ENCODE results near the gene TPX2. TPM values are rescaled to one million over a fixed set of nuclear protein-coding genes. Genes with fewer than 3 reads are reported as not detected.

Gene TPX2
- total and polyA plus RNA-seq, 2 donors (not counting 1 experiment from before 2014, with no cell fraction given), result 0.30 to 0.31 TPM

GRCh38 chr20:31723069-31723318 lies 16.1 kb upstream of the TPX2 start:
- Histone ChIP-seq H2AFZ (ENCODE audit: insufficient read depth, low read depth, low read length, poor library complexity, severe bottlenecking) (peak overlapping the region; percentile 93), H3K79me2 (ENCODE audit: control insufficient read depth, insufficient read depth, low read length) (peaks cover 46% of the 10 kb centered on the region), H3K9ac (ENCODE audit: low read length) (peak overlapping the region; percentile 97), H3K4me3 (ENCODE audit: control extremely low read depth in 1 of 5, extremely low read depth in 1 of 5, insufficient read depth in 1 of 5, low read depth in 2 of 5, low read length in 4 of 5) (peak overlapping the region; percentile 65 to 99 (median 88)), H3K4me1 (ENCODE audit: control insufficient read depth in 2 of 2, insufficient read depth in 2 of 2, low read length in 2 of 2) (peaks cover 39 to 45% of the 10 kb centered on the region in 2 donors), H3K36me3 (replicated peaks in 1 of 2; ENCODE audit: control extremely low read depth in 1 of 2, control insufficient read depth in 1 of 2, extremely low read depth in 1 of 2, insufficient read depth in 2 of 2, low read length in 1 of 2) (no peaks in the 10 kb centered on the region), H3K27me3 (replicated peaks in 1 of 4; ENCODE audit: control extremely low read depth in 1 of 4, control insufficient read depth in 3 of 4, insufficient read depth in 4 of 4, low read length in 3 of 4) (no peaks in the 10 kb centered on the region), H4K20me1 (ENCODE audit: control insufficient read depth, insufficient read depth, low read length, poor library complexity, severe bottlenecking) (peaks cover 2% of the 10 kb centered on the region), H3K9me3 (ENCODE audit: control extremely low read depth in 1 of 3, control insufficient read depth in 2 of 3, insufficient read depth in 1 of 3, low read length in 2 of 3) (no peaks in the 10 kb centered on the region), H3K4me2 (replicated peaks; ENCODE audit: low read depth, low read length, poor library complexity, severe bottlenecking) (peak overlapping the region; percentile 99), H3K27ac (ENCODE audit: low read length in 2 of 2) (peak overlapping the region; percentile 84 to 97)
- H3K9me3 Mint-ChIP-seq (ENCODE audit: insufficient read depth), result no peaks in the 10 kb centered on the region
- POLR2A ChIA-PET, result interaction anchor here (0.5 to 2.8 kb wide), 10 partner anchors 16 to 157 kb away, joined by 3 to 43 read pairs (median 6); partner anchors contain the start of gene TPX2
- WGBS (ENCODE audit: insufficient coverage), result 0% methylated on average over 10 of the region's 10 CpGs
- intact Hi-C loops (cut with micrococcal nuclease), result loop anchor here (1.0 to 2.0 kb wide), 9 partner anchors 16 to 160 kb away; partner anchors contain the start of genes ID1 and TPX2
- CTCF ChIA-PET, result interaction anchor here (0.7 to 10.5 kb wide), 25 partner anchors 8 to 229 kb away, joined by 3 to 455 read pairs (median 10); partner anchors contain the start of genes ID1, PDRG1 and TPX2
- H3K27me3 Mint-ChIP-seq, result no peaks in the 10 kb centered on the region
- DNase-seq, result no peak
- TF ChIP-seq EZH2 (IDR thresholded peaks at IDR 0.05; ENCODE audit: borderline replicate concordance, insufficient read depth, low read depth, low read length, poor library complexity, severe bottlenecking) (no peak), CTCF (IDR thresholded peaks at IDR 0.05) (peak; percentile 10)
- H3K27ac Mint-ChIP-seq, result peak overlapping the region; percentile 95
- peak; percentile 35 for ATAC-seq (ENCODE audit: low read depth)
- peaks cover 44% of the 10 kb centered on the region for H3K4me1 Mint-ChIP-seq
- H3K4me3 Mint-ChIP-seq, result peak overlapping the region; percentile 92

GRCh38 chr20:31723319-31724078 lies 15.6 kb upstream of the TPX2 start:
- TF ChIP-seq EZH2 (IDR thresholded peaks at IDR 0.05; ENCODE audit: borderline replicate concordance, insufficient read depth, low read depth, low read length, poor library complexity, severe bottlenecking) (no peak), CTCF (IDR thresholded peaks at IDR 0.05) (peak; percentile 83)
- no peaks in the 10 kb centered on the region for H3K9me3 Mint-ChIP-seq (ENCODE audit: insufficient read depth)
- peak overlapping the region; percentile 93 for H2AFZ ChIP-seq (ENCODE audit: insufficient read depth, low read depth, low read length, poor library complexity, severe bottlenecking)
- ATAC-seq (ENCODE audit: low read depth), result peak; percentile 91
- peak; percentile 100 for DNase-seq
- H3K27ac ChIP-seq (ENCODE audit: low read length in 2 of 2), result peak overlapping the region; percentile 84 to 97
- no peaks in the 10 kb centered on the region for H3K27me3 Mint-ChIP-seq
- peaks cover 43% of the 10 kb centered on the region for H3K4me1 Mint-ChIP-seq
- peaks cover 42% of the 10 kb centered on the region for H3K79me2 ChIP-seq (ENCODE audit: control insufficient read depth, insufficient read depth, low read length)
- H3K4me2 ChIP-seq (replicated peaks; ENCODE audit: low read depth, low read length, poor library complexity, severe bottlenecking), result peak overlapping the region; percentile 99
- no peaks in the 10 kb centered on the region for H4K20me1 ChIP-seq (ENCODE audit: control insufficient read depth, insufficient read depth, low read length, poor library complexity, severe bottlenecking)
- H3K9me3 ChIP-seq (ENCODE audit: control extremely low read depth in 1 of 3, control insufficient read depth in 2 of 3, insufficient read depth in 1 of 3, low read length in 2 of 3), result no peaks in the 10 kb centered on the region
- WGBS (ENCODE audit: insufficient coverage), result under 1% methylated on average over 75 of the region's 77 CpGs
- peak overlapping the region; percentile 92 for H3K4me3 Mint-ChIP-seq
- H3K4me3 ChIP-seq (ENCODE audit: control extremely low read depth in 1 of 5, extremely low read depth in 1 of 5, insufficient read depth in 1 of 5, low read depth in 2 of 5, low read length in 4 of 5), result peak overlapping the region; percentile 65 to 99 (median 88)
- CTCF ChIA-PET, result interaction anchor here (0.7 to 10.5 kb wide), 31 partner anchors 9 to 228 kb away, joined by 3 to 455 read pairs (median 7); partner anchors contain the start of genes ID1, PDRG1 and TPX2
- H3K36me3 ChIP-seq (replicated peaks in 1 of 2; ENCODE audit: control extremely low read depth in 1 of 2, control insufficient read depth in 1 of 2, extremely low read depth in 1 of 2, insufficient read depth in 2 of 2, low read length in 1 of 2), result no peaks in the 10 kb centered on the region
- H3K27ac Mint-ChIP-seq, result peak overlapping the region; percentile 95
- intact Hi-C loops (cut with micrococcal nuclease), result loop anchor here (1.0 to 2.0 kb wide), 9 partner anchors 16 to 161 kb away; partner anchors contain the start of genes ID1 and TPX2
- POLR2A ChIA-PET, result interaction anchor here (0.5 to 2.8 kb wide), 10 partner anchors 15 to 161 kb away, joined by 3 to 43 read pairs (median 6); partner anchors contain the start of gene TPX2
- H3K9ac ChIP-seq (ENCODE audit: low read length), result peak overlapping the region; percentile 97
- H3K27me3 ChIP-seq (replicated peaks in 1 of 4; ENCODE audit: control extremely low read depth in 1 of 4, control insufficient read depth in 3 of 4, insufficient read depth in 4 of 4, low read length in 3 of 4), result no peaks in the 10 kb centered on the region
- H3K4me1 ChIP-seq (ENCODE audit: control insufficient read depth in 2 of 2, insufficient read depth in 2 of 2, low read length in 2 of 2), result peaks cover 37 to 40% of the 10 kb centered on the region in 2 donors

Data from B cell (primary cell).